OCI-LY7 (cell line): Measurements from ENCODE around the gene KRT24. TPM values are rescaled to one million over a fixed set of nuclear protein-coding genes. Genes with fewer than 3 reads are reported as not detected.

ENCODE experiments used
- BruUV-seq: library from RNA; stranded (reverse); fragments of 400-500 nt; replicated peaks from 2 replicates; lab custom pipeline; 2021; lab: Mats Ljungman, UMichigan
- CTCF ChIA-PET: fragments of 300-600 bp; sonication (Branson Sonifier 250); formaldehyde crosslinking; loops from one replicate; lab custom pipeline; 2022; ENCODE audit warnings: antibody characterized with exemption; ENCODE audit not compliant: unreplicated experiment; lab: Charles Lee
- POLR2A ChIA-PET: fragments of 300-600 bp; sonication (Branson Sonifier 250); formaldehyde crosslinking; loops from one replicate; lab custom pipeline; 2022; ENCODE audit warnings: antibody characterized with exemption; lab: Charles Lee
- DNase-seq: peaks from one replicate; pipeline ENCODE4 v3.0.0-alpha.2; 2015; ENCODE audit warnings: low spot score
- H2AFZ ChIP-seq: fragments of 200-600 bp; sonication (generic), shearing (Covaris generic); 2 replicates; pipeline ENCODE4 v1.6.1; 2014; ENCODE audit warnings: mild to moderate bottlenecking, antibody characterized with exemption, low read length, moderate library complexity
- H3K27ac ChIP-seq: fragments of 200-600 bp; sonication (generic); 2 replicates; pipeline ENCODE4 v1.5.1; 2014; ENCODE audit warnings: mixed run types, low read depth, mild to moderate bottlenecking, moderate library complexity, low read length, inconsistent platforms; ENCODE audit not compliant: poor library complexity, severe bottlenecking
- H3K36me3 ChIP-seq: fragments of 200-600 bp; sonication (generic); 2 replicates; pipeline ENCODE4 v1.6.1; 2014; ENCODE audit warnings: mild to moderate bottlenecking, antibody characterized with exemption, low read length, moderate library complexity, mixed read lengths; ENCODE audit not compliant: insufficient read depth
- H3K4me1 ChIP-seq: fragments of 200-600 bp; sonication (generic); 2 replicates; pipeline ENCODE4 v1.5.1; 2014; ENCODE audit warnings: mild to moderate bottlenecking, low read length; ENCODE audit not compliant: insufficient read depth, poor library complexity, severe bottlenecking
- H3K4me2 ChIP-seq: fragments of 200-600 bp; sonication (generic); 2 replicates; pipeline ENCODE4 v1.6.1; 2014; ENCODE audit warnings: mild to moderate bottlenecking, low read length
- H3K4me3 ChIP-seq: fragments of 200-600 bp; sonication (generic); 2 replicates; pipeline ENCODE4 v1.5.1; 2014; ENCODE audit warnings: mild to moderate bottlenecking, low read depth, low read length; ENCODE audit not compliant: poor library complexity, severe bottlenecking
- H3K79me2 ChIP-seq: fragments of 200-600 bp; sonication (generic); 2 replicates; pipeline ENCODE4 v1.6.1; 2016; ENCODE audit warnings: low read depth, mild to moderate bottlenecking, low read length, moderate library complexity, mixed read lengths; ENCODE audit not compliant: insufficient read depth
- H3K9me2 ChIP-seq: fragments of 200-600 bp; sonication (generic); 2 replicates; pipeline ENCODE4 v1.6.1; 2016; ENCODE audit warnings: mild to moderate bottlenecking, low read length, mixed read lengths; ENCODE audit not compliant: insufficient read depth
- H3K9me3 ChIP-seq: fragments of 200-600 bp; sonication (generic); 2 replicates; pipeline ENCODE4 v1.6.1; 2014; ENCODE audit warnings: mild to moderate bottlenecking, mixed run types, low read length, mixed read lengths
- H4K20me1 ChIP-seq: fragments of 200-600 bp; sonication (generic); 2 replicates; pipeline ENCODE4 v1.6.1; 2014; ENCODE audit warnings: mild to moderate bottlenecking, antibody characterized with exemption, low read length, moderate library complexity, mixed read lengths; ENCODE audit not compliant: insufficient read depth
- CTCF ChIP-seq: fragments of 200-600 bp; sonication (generic); conservative IDR thresholded peaks from 2 replicates; pipeline ENCODE4 v1.5.1; 2014; ENCODE audit warnings: mild to moderate bottlenecking, antibody characterized with exemption, low read length, moderate library complexity, mixed read lengths
- EZH2phosphoT487 ChIP-seq: fragments of 200-600 bp; sonication (generic); IDR thresholded peaks from 2 replicates; pipeline ENCODE4 v1.6.1; 2018; ENCODE audit warnings: low read depth, borderline replicate concordance, mild to moderate bottlenecking, mixed run types, antibody characterized with exemption, low read length, moderate library complexity, mixed read lengths
- intact Hi-C: fragments of 100-400 bp; cut with micrococcal nuclease; formaldehyde crosslinking; loops from one replicate; pipeline ENCODE4 v1.10.0; 2022; ENCODE audit not compliant: unreplicated experiment
- total RNA-seq, 2 experiments: library from RNA; depleted of rRNA in 1 of 2; stranded (reverse); fragments of >200 nt in 1 of 2; shearing (Covaris generic) in 1 of 2; gene quantifications; 2 replicates each; pipeline ENCODE4 v1.2.3, GENCODE V29; 2014 to 2022

KRT24 gene
- total RNA-seq, 2 experiments from 2014 or later = not detected

GRCh38 chr17:40664582-40665333, 38.8 kb downstream of the KRT24 start, which contains the start of gene KRT222:
TSS of gene KRT222 (minus strand) at chr17:40665177. CDS start at chr17:40665099, 78 bp downstream.
- no peak within 1 kb of the TSS for H3K27ac ChIP-seq
- ChIA-PET POLR2A (interaction anchor here (0.7 kb wide), 1 partner anchor 129 kb away, joined by 4 read pairs; no protein-coding TSS in a partner anchor), CTCF (no interaction called here)
- no peaks in the 10 kb centered on the region for H3K9me3 ChIP-seq
- DNase-seq = no peak
- intact Hi-C loops = no loop called here
- TF ChIP-seq CTCF (no peak), EZH2phosphoT487 (no peak)
- no peaks in the 10 kb centered on the region for H3K79me2 ChIP-seq
- H3K4me3 ChIP-seq = no peak within 1 kb of the TSS
- H3K9me2 ChIP-seq = no peaks in the 10 kb centered on the region
- BruUV-seq = no TSS peak
- no peaks in the 10 kb centered on the region for H3K4me1 ChIP-seq
- H3K4me2 ChIP-seq = no peak within 1 kb of the TSS
- H3K36me3 ChIP-seq = no peaks in the 10 kb centered on the region
- no peaks in the 10 kb centered on the region for H4K20me1 ChIP-seq
- no peak within 1 kb of the TSS for H2AFZ ChIP-seq

GRCh38 chr17:40663252-40663651, 40.3 kb downstream of the KRT24 start:
- no peaks in the 10 kb centered on the region for H3K36me3 ChIP-seq
- CTCF ChIA-PET = no interaction called here
- no peaks in the 10 kb centered on the region for H3K9me3 ChIP-seq
- BruUV-seq = no TSS peak
- H2AFZ ChIP-seq = no peak overlapping the region
- H3K4me2 ChIP-seq = no peak overlapping the region
- DNase-seq = no peak
- H4K20me1 ChIP-seq = no peaks in the 10 kb centered on the region
- H3K9me2 ChIP-seq = no peaks in the 10 kb centered on the region
- H3K79me2 ChIP-seq = no peaks in the 10 kb centered on the region
- TF ChIP-seq EZH2phosphoT487 = no peak
- no peak for TF ChIP-seq CTCF
- no peak overlapping the region for H3K4me3 ChIP-seq
- no peak overlapping the region for H3K27ac ChIP-seq
- H3K4me1 ChIP-seq = no peaks in the 10 kb centered on the region
- POLR2A ChIA-PET = interaction anchor here (0.6 kb wide), 1 partner anchor 1831 kb away, joined by 3 read pairs; no protein-coding TSS in a partner anchor
- intact Hi-C loops = no loop called here

GRCh38 chr17:40659911-40660310, 43.6 kb downstream of the KRT24 start:
- no peak overlapping the region for H2AFZ ChIP-seq
- H3K4me3 ChIP-seq = no peak overlapping the region
- CTCF ChIA-PET = no interaction called here
- DNase-seq = no peak
- POLR2A ChIA-PET = no interaction called here
- no peak overlapping the region for H3K4me2 ChIP-seq
- BruUV-seq = no TSS peak
- no peak for TF ChIP-seq CTCF
- TF ChIP-seq EZH2phosphoT487 = no peak
- intact Hi-C loops = no loop called here
- no peaks in the 10 kb centered on the region for H3K9me3 ChIP-seq
- no peaks in the 10 kb centered on the region for H4K20me1 ChIP-seq
- H3K4me1 ChIP-seq = no peaks in the 10 kb centered on the region
- H3K36me3 ChIP-seq = no peaks in the 10 kb centered on the region
- H3K9me2 ChIP-seq = no peaks in the 10 kb centered on the region
- no peaks in the 10 kb centered on the region for H3K79me2 ChIP-seq
- H3K27ac ChIP-seq = no peak overlapping the region
